Measurements from ENCODE around the gene LGALS7.
"Not testable (repeated sequence)": the region's sequence is repeated elsewhere in the genome, so short reads cannot be mapped to it uniquely, and the experiment has no call there.

LGALS7 gene

GRCh38 chr19:38799104-38799503 is 25.8 kb upstream of the LGALS7 start:
- DNase-seq: no peak

- not testable (repeated sequence) for DNase-seq
Measured at GRCh38 chr19:38797781-38798180, 24.5 kb upstream of the LGALS7 start.

- DNase-seq: no peak
Measured at GRCh38 chr19:38796154-38796553, 22.8 kb upstream of the LGALS7 start.

- no peak for DNase-seq
Measured at GRCh38 chr19:38795549-38795948, 22.2 kb upstream of the LGALS7 start.

- DNase-seq: no peak
Measured at GRCh38 chr19:38793671-38794070, 20.4 kb upstream of the LGALS7 start.

- no peak for DNase-seq
Measured at GRCh38 chr19:38793177-38793576, 19.9 kb upstream of the LGALS7 start.

- DNase-seq: peak in 3 of 5 experiments; percentile 8 to 33 (median 22)
Measured at GRCh38 chr19:38792250-38793111, 19.2 kb upstream of the LGALS7 start.

GRCh38 chr19:38791451-38792064 is 18.2 kb upstream of the LGALS7 start:
- not testable (repeated sequence) for DNase-seq

- not testable (repeated sequence) for DNase-seq
Measured at GRCh38 chr19:38790507-38791403, 17.4 kb upstream of the LGALS7 start.

GRCh38 chr19:38788478-38789243 is 15.3 kb upstream of the LGALS7 start, which contains the start of gene LGALS7B:
TSS of gene LGALS7B (plus strand) at chr19:38789200. CDS start at chr19:38789227, 27 bp downstream.
- no peak for DNase-seq

GRCh38 chr19:38786572-38787265 is 13.4 kb upstream of the LGALS7 start:
- DNase-seq: no peak

- not testable (repeated sequence) for DNase-seq
Measured at GRCh38 chr19:38786061-38786460, 12.7 kb upstream of the LGALS7 start.

GRCh38 chr19:38785187-38785699 is 11.9 kb upstream of the LGALS7 start:
- no peak for DNase-seq

- peak in 1 of 5 experiments; percentile 17 for DNase-seq
Measured at GRCh38 chr19:38784224-38784623, 10.9 kb upstream of the LGALS7 start.

GRCh38 chr19:38782212-38782611 is 8.9 kb upstream of the LGALS7 start:
- not testable (repeated sequence) for DNase-seq

GRCh38 chr19:38781058-38781457 is 7.7 kb upstream of the LGALS7 start:
- DNase-seq: no peak

- DNase-seq: no peak
Measured at GRCh38 chr19:38780443-38780842, 7.1 kb upstream of the LGALS7 start.

- no peak for DNase-seq
Measured at GRCh38 chr19:38778733-38779132, 5.4 kb upstream of the LGALS7 start.

- no peak for DNase-seq
Measured at GRCh38 chr19:38774181-38774950, 1.0 kb upstream of the LGALS7 start.

- DNase-seq: not testable (repeated sequence)
Measured at GRCh38 chr19:38771569-38771968, 1.7 kb downstream of the LGALS7 start.

GRCh38 chr19:38770949-38771275 is 2.4 kb downstream of the LGALS7 start:
- not testable (repeated sequence) for DNase-seq

Measured in T-helper 2 cell (primary cell).